Measurements from ENCODE around the gene WDR31.

DNA sequence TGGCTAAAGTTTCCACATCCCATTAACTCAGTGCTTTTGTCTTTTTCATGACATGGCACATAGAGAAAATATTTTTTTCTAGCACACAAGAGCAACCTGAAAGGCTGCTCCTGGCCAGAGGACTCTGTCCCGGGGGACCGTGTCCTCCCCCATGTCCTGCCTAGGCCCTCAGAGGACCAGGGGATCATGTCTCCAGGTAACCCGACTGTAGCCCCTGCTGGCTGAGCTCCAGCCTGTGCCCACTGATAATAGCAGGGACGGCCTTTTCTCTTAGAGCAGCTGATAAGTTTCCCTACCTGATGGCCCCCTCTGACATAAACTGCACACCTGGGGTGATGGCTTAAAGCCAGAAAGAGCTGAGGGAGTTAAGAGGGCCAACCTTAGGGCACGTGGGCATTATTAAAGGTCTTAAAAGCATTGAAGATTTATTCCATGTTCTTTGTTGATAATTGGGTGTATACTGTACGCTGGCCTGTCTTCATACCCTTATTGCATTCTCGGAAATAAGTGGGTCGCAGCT is 30.8 kb upstream of the WDR31 start:
- TF ChIP-seq CTCF (IDR thresholded peaks at IDR 0.05) (no peak), POLR2A (IDR thresholded peaks at IDR 0.05) (no peak)
